Measurements from ENCODE around the gene SCIMP.
"Not testable (repeated sequence)": the region's sequence is repeated elsewhere in the genome, so short reads cannot be mapped to it uniquely, and the experiment has no call there.

Gene SCIMP

GRCh38 chr17:5164436-5164835 is 70.2 kb downstream of the SCIMP start:
- no peak for DNase-seq (ENCODE audit: low read depth)
- TF ChIP-seq CTCF (conservative IDR thresholded peaks at IDR 0.05; ENCODE audit: low read depth, low read length), result no peak
- H3K4me3 ChIP-seq (ENCODE audit: low read depth, low read length), result no peak overlapping the region

GRCh38 chr17:5161793-5162192 is 72.9 kb downstream of the SCIMP start:
- H3K4me3 ChIP-seq (ENCODE audit: low read depth, low read length); DNase-seq (ENCODE audit: low read depth): not testable (repeated sequence)

GRCh38 chr17:5160702-5161101 is 74.0 kb downstream of the SCIMP start:
- H3K4me3 ChIP-seq (ENCODE audit: low read depth, low read length), result not testable (repeated sequence)

More at GRCh38 chr17:5160702-5161101, 74.0 kb downstream of the SCIMP start:
- DNase-seq (ENCODE audit: low read depth), result not testable (repeated sequence)
